NCI-H345 (cell line): ENCODE data around the gene VASH1.
"Not testable (repeated sequence)": the region's sequence is repeated elsewhere in the genome, so short reads cannot be mapped to it uniquely, and the experiment has no call there.

Source experiments
- DNase-seq: peaks from one replicate; lab custom pipeline; 2025; lab: John Stamatoyannopoulos, UW

VASH1 gene

GRCh38 chr14:76761136-76761959 is at the start of gene VASH1:
Gene VASH1 (plus strand): TSS chr14:76761468. CDS start chr14:76762822, 1,354 bp downstream.
- DNase-seq, result peak; percentile 51

- no peak for DNase-seq
Observed at GRCh38 chr14:76713121-76713520, 48.1 kb upstream of the VASH1 start.

GRCh38 chr14:76714470-76714869 is 46.8 kb upstream of the VASH1 start:
- DNase-seq, result no peak

- DNase-seq, result no peak
Observed at GRCh38 chr14:76715101-76715500, 46.2 kb upstream of the VASH1 start.

- DNase-seq, result no peak
Observed at GRCh38 chr14:76715511-76716081, 45.7 kb upstream of the VASH1 start.

- no peak for DNase-seq
Observed at GRCh38 chr14:76716285-76716684, 45.0 kb upstream of the VASH1 start.

- no peak for DNase-seq
Observed at GRCh38 chr14:76717508-76718290, 43.6 kb upstream of the VASH1 start.

GRCh38 chr14:76718306-76719040 is 42.8 kb upstream of the VASH1 start:
- no peak for DNase-seq

- no peak for DNase-seq
Observed at GRCh38 chr14:76719666-76720065, 41.6 kb upstream of the VASH1 start.

GRCh38 chr14:76720382-76720813 is 40.9 kb upstream of the VASH1 start:
- no peak for DNase-seq

- not testable (repeated sequence) for DNase-seq
Observed at GRCh38 chr14:76721506-76721905, 39.8 kb upstream of the VASH1 start.

- no peak for DNase-seq
Observed at GRCh38 chr14:76724651-76725550, 36.4 kb upstream of the VASH1 start.

- DNase-seq, result no peak
Observed at GRCh38 chr14:76726551-76726970, 34.7 kb upstream of the VASH1 start.

GRCh38 chr14:76727384-76727783 is 33.9 kb upstream of the VASH1 start:
- no peak for DNase-seq

GRCh38 chr14:76727901-76728300 is 33.4 kb upstream of the VASH1 start:
- DNase-seq, result no peak

- DNase-seq, result no peak
Observed at GRCh38 chr14:76729258-76729657, 32.0 kb upstream of the VASH1 start.

- no peak for DNase-seq
Observed at GRCh38 chr14:76729953-76730505, 31.2 kb upstream of the VASH1 start.

- DNase-seq, result not testable (repeated sequence)
Observed at GRCh38 chr14:76734501-76734900, 26.8 kb upstream of the VASH1 start.

GRCh38 chr14:76736514-76736913 is 24.8 kb upstream of the VASH1 start:
- no peak for DNase-seq

- DNase-seq, result no peak
Observed at GRCh38 chr14:76741074-76741473, 20.2 kb upstream of the VASH1 start.

- DNase-seq, result no peak
Observed at GRCh38 chr14:76742185-76742584, 19.1 kb upstream of the VASH1 start.
